WTC11 (cell line): ENCODE results near the gene BAIAP3.

ENCODE experiments used
- ATF1 ChIP-seq: sonication (generic); formaldehyde crosslinking; IDR thresholded peaks from 2 replicates; pipeline ENCODE4 v1.8.1; 2023; ENCODE audit warnings: mild to moderate bottlenecking, moderate library complexity, missing genetic modification reagents
- ETV6 ChIP-seq: sonication (generic); formaldehyde crosslinking; IDR thresholded peaks from 2 replicates; pipeline ENCODE4 v1.8.1; 2022; ENCODE audit warnings: mild to moderate bottlenecking, missing genetic modification reagents
- FOXK1 ChIP-seq: sonication (generic); formaldehyde crosslinking; IDR thresholded peaks from 2 replicates; pipeline ENCODE4 v1.8.0; 2022; ENCODE audit warnings: mild to moderate bottlenecking, moderate library complexity, missing genetic modification reagents
- KAT7 ChIP-seq: sonication (generic); formaldehyde crosslinking; IDR thresholded peaks from 2 replicates; pipeline ENCODE4 v1.8.1; 2023; ENCODE audit warnings: missing genetic modification reagents, mild to moderate bottlenecking, borderline replicate concordance
- MXD4 ChIP-seq: fragments of 250-450 bp; sonication (Bioruptor Pico); IDR thresholded peaks from 2 replicates; pipeline ENCODE4 v1.8.0; 2021; ENCODE audit warnings: mild to moderate bottlenecking, moderate library complexity, borderline replicate concordance
- PRRX2 ChIP-seq: fragments of 250-450 bp; sonication (Bioruptor Pico); IDR thresholded peaks from 2 replicates; pipeline ENCODE4 v1.8.0; 2021; ENCODE audit warnings: mild to moderate bottlenecking
- RELA ChIP-seq: sonication (generic); formaldehyde crosslinking; IDR thresholded peaks from 2 replicates; pipeline ENCODE4 v1.8.1; 2022; ENCODE audit warnings: missing genetic modification reagents, mild to moderate bottlenecking, borderline replicate concordance
- ZNF263 ChIP-seq: sonication (generic); formaldehyde crosslinking; IDR thresholded peaks from 2 replicates; pipeline ENCODE4 v1.8.1; 2022; ENCODE audit warnings: low read depth, mild to moderate bottlenecking, moderate library complexity, missing genetic modification reagents
- TF ChIP-seq, protein P1 (sequence below): sonication (generic); formaldehyde crosslinking; IDR thresholded peaks from 2 replicates; pipeline ENCODE4 v1.8.1; 2022; ENCODE audit warnings: low read depth, missing genetic modification reagents, borderline replicate concordance
- TF ChIP-seq, protein P2 (sequence below): fragments of 200-600 bp; IDR thresholded peaks from 2 replicates; pipeline ENCODE4 v1.8.0; 2022; ENCODE audit warnings: antibody characterized with exemption
- TF ChIP-seq, protein P3 (sequence below): sonication (generic); formaldehyde crosslinking; IDR thresholded peaks from 2 replicates; pipeline ENCODE4 v1.8.0; 2022; ENCODE audit warnings: mild to moderate bottlenecking, missing genetic modification reagents

GRCh38 chr16:1283996-1284616 lies 49.3 kb upstream of the BAIAP3 start:
- TF ChIP-seq, protein P1, sequence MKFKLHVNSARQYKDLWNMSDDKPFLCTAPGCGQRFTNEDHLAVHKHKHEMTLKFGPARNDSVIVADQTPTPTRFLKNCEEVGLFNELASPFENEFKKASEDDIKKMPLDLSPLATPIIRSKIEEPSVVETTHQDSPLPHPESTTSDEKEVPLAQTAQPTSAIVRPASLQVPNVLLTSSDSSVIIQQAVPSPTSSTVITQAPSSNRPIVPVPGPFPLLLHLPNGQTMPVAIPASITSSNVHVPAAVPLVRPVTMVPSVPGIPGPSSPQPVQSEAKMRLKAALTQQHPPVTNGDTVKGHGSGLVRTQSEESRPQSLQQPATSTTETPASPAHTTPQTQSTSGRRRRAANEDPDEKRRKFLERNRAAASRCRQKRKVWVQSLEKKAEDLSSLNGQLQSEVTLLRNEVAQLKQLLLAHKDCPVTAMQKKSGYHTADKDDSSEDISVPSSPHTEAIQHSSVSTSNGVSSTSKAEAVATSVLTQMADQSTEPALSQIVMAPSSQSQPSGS (CRISPR knock-in tag), result no peak
- TF ChIP-seq ATF1 (CRISPR knock-in tag), result no peak
- TF ChIP-seq MXD4 (CRISPR knock-in tag), result no peak
- TF ChIP-seq FOXK1 (CRISPR knock-in tag), result no peak
- TF ChIP-seq, protein P2, sequence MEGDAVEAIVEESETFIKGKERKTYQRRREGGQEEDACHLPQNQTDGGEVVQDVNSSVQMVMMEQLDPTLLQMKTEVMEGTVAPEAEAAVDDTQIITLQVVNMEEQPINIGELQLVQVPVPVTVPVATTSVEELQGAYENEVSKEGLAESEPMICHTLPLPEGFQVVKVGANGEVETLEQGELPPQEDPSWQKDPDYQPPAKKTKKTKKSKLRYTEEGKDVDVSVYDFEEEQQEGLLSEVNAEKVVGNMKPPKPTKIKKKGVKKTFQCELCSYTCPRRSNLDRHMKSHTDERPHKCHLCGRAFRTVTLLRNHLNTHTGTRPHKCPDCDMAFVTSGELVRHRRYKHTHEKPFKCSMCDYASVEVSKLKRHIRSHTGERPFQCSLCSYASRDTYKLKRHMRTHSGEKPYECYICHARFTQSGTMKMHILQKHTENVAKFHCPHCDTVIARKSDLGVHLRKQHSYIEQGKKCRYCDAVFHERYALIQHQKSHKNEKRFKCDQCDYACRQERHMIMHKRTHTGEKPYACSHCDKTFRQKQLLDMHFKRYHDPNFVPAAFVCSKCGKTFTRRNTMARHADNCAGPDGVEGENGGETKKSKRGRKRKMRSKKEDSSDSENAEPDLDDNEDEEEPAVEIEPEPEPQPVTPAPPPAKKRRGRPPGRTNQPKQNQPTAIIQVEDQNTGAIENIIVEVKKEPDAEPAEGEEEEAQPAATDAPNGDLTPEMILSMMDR, result no peak
- no peak for TF ChIP-seq RELA (CRISPR knock-in tag)
- TF ChIP-seq PRRX2 (CRISPR knock-in tag), result no peak
- no peak for TF ChIP-seq ZNF263 (CRISPR knock-in tag)
- TF ChIP-seq KAT7, result no peak
- no peak for TF ChIP-seq ETV6 (CRISPR knock-in tag)
- TF ChIP-seq, protein P3, sequence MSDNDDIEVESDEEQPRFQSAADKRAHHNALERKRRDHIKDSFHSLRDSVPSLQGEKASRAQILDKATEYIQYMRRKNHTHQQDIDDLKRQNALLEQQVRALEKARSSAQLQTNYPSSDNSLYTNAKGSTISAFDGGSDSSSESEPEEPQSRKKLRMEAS (CRISPR knock-in tag), result no peak
